Activated CD4-positive, alpha-beta T cell treated with anti-CD3 and anti-CD28 coated beads for 36 hours (primary cell): ENCODE results near the gene B4GALNT4. TPM values are rescaled to one million over a fixed set of nuclear protein-coding genes. Genes with fewer than 3 reads are reported as not detected.
A peak's percentile ranks its signal among the peaks of the same experiment; 100 is the strongest.
"Not testable (repeated sequence)": the region's sequence is repeated elsewhere in the genome, so short reads cannot be mapped to it uniquely, and the experiment has no call there.

Experiments used
- ATAC-seq: fragments of 200-7000 bp; cut with Tn5 transposase; one replicate; pipeline ENCODE4 v1.10.0; 2021; ENCODE audit warnings: mild to moderate bottlenecking, moderate library complexity
- CTCF ChIA-PET: fragments of 350-600 bp; sonication (Branson Sonifier 250); formaldehyde crosslinking; loops from one replicate; lab custom pipeline; 2021; ENCODE audit warnings: antibody characterized with exemption; lab: Charles Lee
- POLR2A ChIA-PET: fragments of 350-600 bp; sonication (Branson Sonifier 250); formaldehyde crosslinking; loops from one replicate; lab custom pipeline; 2021; ENCODE audit warnings: antibody characterized with exemption, inconsistent platforms; lab: Charles Lee
- DNase-seq: peaks from one replicate; pipeline ENCODE4 v3.0.0-alpha.2; 2020
- H3K27ac Mint-ChIP-seq: one replicate; pipeline ENCODE4 v1.8.0; 2021; ENCODE audit warnings: mixed read lengths
- H3K27me3 Mint-ChIP-seq: one replicate; pipeline ENCODE4 v1.8.0; 2021; ENCODE audit warnings: mixed read lengths
- H3K36me3 Mint-ChIP-seq: one replicate; pipeline ENCODE4 v1.8.0; 2021; ENCODE audit warnings: low read depth, mixed read lengths
- H3K4me1 Mint-ChIP-seq: one replicate; pipeline ENCODE4 v1.8.0; 2021; ENCODE audit warnings: mixed read lengths
- H3K4me3 Mint-ChIP-seq: one replicate; pipeline ENCODE4 v1.8.0; 2021; ENCODE audit warnings: mild to moderate bottlenecking, moderate library complexity, mixed read lengths
- H3K9me3 Mint-ChIP-seq: one replicate; pipeline ENCODE4 v1.8.0; 2021; ENCODE audit warnings: low read depth, mixed read lengths
- intact Hi-C, 2 experiments: fragments of 100-400 bp; cut with DNase I in 1 of 2; cut with micrococcal nuclease in 1 of 2; formaldehyde crosslinking; loops; one replicate each; pipeline versions ENCODE4 v1.14.2 to v1.15.1; 2022 to 2024; cut with DNase I, micrococcal nuclease
- total RNA-seq, 2 experiments: library from RNA; stranded (reverse); gene quantifications; one replicate each; pipeline ENCODE4 v1.2.3, GENCODE V29; 2021

B4GALNT4 gene
- total RNA-seq, 2 experiments from 2014 or later: 3.8 to 6.6 TPM

DNA sequence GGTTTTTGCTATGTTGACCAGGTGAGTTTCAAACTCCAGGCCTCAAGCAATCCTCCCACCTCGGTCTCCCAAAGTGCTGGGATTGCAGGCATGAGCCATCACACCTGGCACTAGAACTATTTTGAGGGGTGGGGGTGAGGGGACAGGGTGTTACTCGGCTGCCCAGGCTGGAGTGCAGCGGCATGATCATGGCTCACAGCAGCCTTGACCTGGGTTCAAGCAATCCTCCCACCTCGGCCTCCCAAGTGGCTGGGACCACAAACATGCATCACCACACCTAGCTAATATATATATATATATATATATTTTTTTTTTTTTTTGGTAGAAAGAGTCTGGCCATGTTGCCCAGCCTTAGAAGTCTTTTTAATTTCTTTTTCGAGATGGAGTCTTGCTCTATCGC is 31.6 kb upstream of the B4GALNT4 start:
- Mint-ChIP-seq H3K4me1 (peaks cover 37% of the 10 kb centered on the region), H3K27ac (no peak overlapping the region), H3K9me3 (no peaks in the 10 kb centered on the region), H3K4me3 (no peak overlapping the region), H3K36me3 (no peaks in the 10 kb centered on the region), H3K27me3 (no peaks in the 10 kb centered on the region)
- intact Hi-C loops: no loop called here
- POLR2A ChIA-PET: no interaction called here
- CTCF ChIA-PET: no interaction called here
- DNase-seq (no peak), ATAC-seq (no peak)

DNA sequence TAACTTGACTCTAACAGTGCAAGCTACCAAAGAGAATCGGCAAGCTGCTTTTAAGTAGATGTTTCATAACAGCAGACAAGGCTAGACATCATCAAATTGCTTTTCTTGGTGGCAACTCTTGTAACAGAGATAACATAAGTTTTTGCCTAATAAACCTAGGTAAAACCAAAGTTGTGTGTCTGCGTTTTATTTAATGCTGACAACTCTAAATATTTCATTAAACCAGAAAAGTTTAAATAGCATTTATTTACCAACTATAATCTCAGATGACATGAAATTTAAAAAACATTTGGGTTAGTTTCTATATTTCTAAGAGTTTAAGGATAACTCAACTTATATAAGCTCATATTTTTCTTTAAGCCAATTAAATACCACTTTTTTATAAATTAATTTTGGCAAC is 29.3 kb upstream of the B4GALNT4 start:
- no peak overlapping the region for H3K4me3 Mint-ChIP-seq
- ATAC-seq (no peak), DNase-seq (no peak)
- ChIA-PET CTCF (interaction anchor here (0.7 to 2.6 kb wide), 11 partner anchors 8 to 1049 kb away, joined by 3 to 18 read pairs (median 4); no protein-coding TSS in a partner anchor), POLR2A (interaction anchor here (0.6 to 0.7 kb wide), 2 partner anchors 11 to 15 kb away, joined by 3 read pairs; no protein-coding TSS in a partner anchor)
- H3K9me3 Mint-ChIP-seq: no peaks in the 10 kb centered on the region
- H3K4me1 Mint-ChIP-seq: peaks cover 34% of the 10 kb centered on the region
- no peak overlapping the region for H3K27ac Mint-ChIP-seq
- intact Hi-C loops: no loop called here
- H3K36me3 Mint-ChIP-seq: no peaks in the 10 kb centered on the region
- no peaks in the 10 kb centered on the region for H3K27me3 Mint-ChIP-seq

DNA sequence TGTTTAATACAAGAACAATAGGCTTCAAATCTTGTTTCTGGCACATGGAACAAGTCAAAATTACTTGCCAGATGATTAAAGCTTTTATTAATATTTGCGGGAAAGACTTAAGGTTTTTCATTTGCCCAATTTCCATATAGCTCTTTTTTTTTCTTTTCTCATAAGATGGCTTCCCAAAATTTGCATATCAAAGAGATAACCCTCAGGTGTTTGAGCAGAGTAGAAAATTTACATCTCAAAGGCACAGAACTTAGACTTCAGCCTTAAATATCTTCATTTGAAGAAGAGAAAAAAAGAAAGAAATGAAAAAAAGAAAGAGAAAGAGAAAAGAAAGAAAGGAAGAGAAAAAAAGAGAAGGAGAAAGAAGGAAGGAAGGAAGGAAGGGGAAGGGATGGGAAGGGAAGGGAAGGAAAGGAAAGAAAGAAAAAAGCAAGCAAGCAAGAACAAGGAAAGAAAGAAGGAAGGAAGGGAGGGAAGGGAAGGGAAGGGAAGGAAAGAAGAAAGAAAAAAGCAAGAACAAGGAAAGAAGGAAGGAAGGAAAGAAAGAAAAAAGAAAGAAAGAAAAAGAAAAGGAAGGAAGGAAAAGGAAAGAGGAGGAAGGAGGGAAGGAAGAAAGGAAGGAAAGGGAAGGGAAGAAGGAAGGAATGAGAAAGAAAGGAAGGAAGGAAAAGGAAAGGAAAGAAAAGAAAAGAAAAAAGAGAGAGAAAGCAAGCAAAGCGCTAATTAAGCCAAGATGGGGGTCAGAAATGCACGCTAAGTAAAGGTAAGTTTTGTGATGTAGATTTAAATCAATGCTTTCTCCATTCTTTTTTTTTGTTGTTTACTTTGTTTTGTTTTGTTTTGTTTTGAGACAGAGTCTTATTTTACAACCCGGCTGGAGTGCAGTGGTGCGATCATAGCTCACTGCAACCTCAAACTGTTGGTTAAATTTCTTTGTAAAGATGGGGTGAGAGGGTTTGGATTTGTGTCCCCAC is 28.5 kb upstream of the B4GALNT4 start:
- no peak overlapping the region for H3K27ac Mint-ChIP-seq

DNA sequence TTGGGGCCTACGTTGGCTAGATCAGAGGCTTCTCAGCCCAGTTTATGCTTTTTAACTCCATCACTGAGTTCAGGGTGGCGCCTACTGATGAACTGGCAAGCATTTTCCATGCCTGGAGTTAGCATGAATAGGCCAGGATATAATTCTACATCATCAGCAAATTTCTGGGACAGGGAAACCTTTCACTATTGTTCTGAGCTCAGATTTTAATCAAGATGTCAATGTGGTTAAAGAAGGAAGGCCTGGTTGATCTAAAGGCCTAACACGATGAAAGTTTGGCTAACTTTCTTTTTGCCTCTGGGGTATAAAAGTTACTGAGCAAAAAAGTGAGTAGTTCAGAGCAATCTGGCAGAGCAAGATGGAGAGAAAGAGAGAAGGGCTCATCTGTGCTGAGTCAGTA is 27.0 kb upstream of the B4GALNT4 start:
- Mint-ChIP-seq H3K9me3 (no peaks in the 10 kb centered on the region), H3K36me3 (no peaks in the 10 kb centered on the region), H3K4me3 (no peak overlapping the region), H3K27ac (peak overlapping the region; percentile 67), H3K27me3 (no peaks in the 10 kb centered on the region), H3K4me1 (peaks cover 19% of the 10 kb centered on the region)
- intact Hi-C loops: loop anchor here in 1 of 2 experiments (1.0 kb wide), 1 partner anchor 8 kb away; no protein-coding TSS in a partner anchor
- ATAC-seq (peak; percentile 42), DNase-seq (no peak)
- ChIA-PET POLR2A (interaction anchor here (0.7 to 1.0 kb wide), 3 partner anchors 13 to 81 kb away, joined by 3 read pairs; no protein-coding TSS in a partner anchor), CTCF (interaction anchor here (1.1 kb wide), 1 partner anchor 33 kb away, joined by 3 read pairs; no protein-coding TSS in a partner anchor)

More for the DNA sequence above, 28.5 kb upstream of the B4GALNT4 start:
- ATAC-seq (no peak), DNase-seq (no peak)
- Mint-ChIP-seq H3K4me1 (peaks cover 30% of the 10 kb centered on the region), H3K27me3 (no peaks in the 10 kb centered on the region), H3K36me3 (no peaks in the 10 kb centered on the region), H3K9me3 (no peaks in the 10 kb centered on the region), H3K4me3 (no peak overlapping the region)
- intact Hi-C loops: no loop called here
- POLR2A ChIA-PET: interaction anchor here (0.6 kb wide), 1 partner anchor 14 kb away, joined by 3 read pairs; no protein-coding TSS in a partner anchor
- CTCF ChIA-PET: interaction anchor here (0.8 to 2.6 kb wide), 7 partner anchors 8 to 90 kb away, joined by 3 to 18 read pairs (median 3); no protein-coding TSS in a partner anchor

DNA sequence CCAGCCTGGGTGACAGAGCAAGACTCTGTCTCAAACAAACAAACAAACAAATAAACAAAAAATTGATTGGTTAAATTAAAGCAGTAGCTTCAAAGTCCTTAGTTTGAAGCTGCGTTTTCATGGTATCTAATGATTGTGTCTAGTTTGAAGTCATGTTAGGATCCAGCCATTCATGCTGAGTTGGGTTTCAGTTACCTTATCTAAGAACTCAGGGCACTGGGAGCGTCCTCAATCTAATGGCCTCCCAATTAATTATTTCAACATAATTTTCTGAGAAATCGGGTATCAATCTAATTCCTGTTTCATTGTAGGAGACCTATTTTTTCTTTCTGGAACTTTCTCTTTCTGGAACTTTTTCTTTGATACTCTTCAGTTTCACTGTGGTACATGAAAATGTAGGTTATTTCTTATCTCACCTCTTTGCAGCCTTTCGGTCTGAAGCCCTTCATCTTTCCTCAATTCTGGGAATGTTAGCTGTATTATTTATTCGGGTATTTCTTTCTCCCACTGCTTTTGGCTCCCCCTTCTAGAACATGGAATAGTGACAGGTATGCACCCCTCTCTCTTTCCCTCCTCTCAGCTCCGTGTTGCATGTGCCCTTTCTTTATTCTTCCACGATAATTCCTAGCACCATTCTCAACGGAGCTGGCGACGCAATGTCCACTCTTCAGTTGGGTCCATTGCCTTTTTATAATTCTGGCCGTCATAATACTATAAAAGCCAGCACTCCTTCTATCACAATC is 24.3 kb upstream of the B4GALNT4 start:
- Mint-ChIP-seq H3K4me1 (peaks cover 19% of the 10 kb centered on the region), H3K9me3 (no peaks in the 10 kb centered on the region), H3K27me3 (no peaks in the 10 kb centered on the region), H3K4me3 (no peak overlapping the region), H3K36me3 (no peaks in the 10 kb centered on the region), H3K27ac (no peak overlapping the region)
- intact Hi-C loops: no loop called here
- CTCF ChIA-PET: interaction anchor here (0.7 to 1.5 kb wide), 4 partner anchors 15 to 127 kb away, joined by 3 to 4 read pairs (median 4); partner anchors contain the start of gene IFITM5
- DNase-seq (no peak), ATAC-seq (no peak)
- POLR2A ChIA-PET: no interaction called here

DNA sequence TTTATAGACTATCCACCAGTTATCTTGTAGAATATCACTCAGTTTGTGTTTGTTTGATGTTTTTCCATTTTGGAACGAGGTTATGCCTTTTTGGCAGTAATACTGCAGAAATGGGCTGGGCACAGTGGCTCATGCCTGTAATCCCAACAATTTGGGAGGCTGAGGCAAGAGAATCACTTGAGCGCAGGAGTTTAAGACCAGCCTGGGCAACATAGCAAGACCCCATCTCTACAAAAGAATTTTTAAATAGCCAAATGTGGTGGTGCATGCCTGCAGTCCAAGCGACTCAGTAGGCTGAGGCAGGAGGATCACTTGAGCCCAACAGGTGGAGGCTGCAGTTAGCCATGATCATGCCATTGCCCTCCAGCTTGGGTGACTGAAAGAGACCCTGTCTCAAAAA is 22.8 kb upstream of the B4GALNT4 start:
- CTCF ChIA-PET: no interaction called here
- DNase-seq (no peak), ATAC-seq (no peak)
- Mint-ChIP-seq H3K4me1 (peaks cover 21% of the 10 kb centered on the region), H3K36me3 (no peaks in the 10 kb centered on the region), H3K27me3 (no peaks in the 10 kb centered on the region), H3K9me3 (no peaks in the 10 kb centered on the region), H3K4me3 (no peak overlapping the region), H3K27ac (no peak overlapping the region)
- POLR2A ChIA-PET: no interaction called here
- intact Hi-C loops: no loop called here

DNA sequence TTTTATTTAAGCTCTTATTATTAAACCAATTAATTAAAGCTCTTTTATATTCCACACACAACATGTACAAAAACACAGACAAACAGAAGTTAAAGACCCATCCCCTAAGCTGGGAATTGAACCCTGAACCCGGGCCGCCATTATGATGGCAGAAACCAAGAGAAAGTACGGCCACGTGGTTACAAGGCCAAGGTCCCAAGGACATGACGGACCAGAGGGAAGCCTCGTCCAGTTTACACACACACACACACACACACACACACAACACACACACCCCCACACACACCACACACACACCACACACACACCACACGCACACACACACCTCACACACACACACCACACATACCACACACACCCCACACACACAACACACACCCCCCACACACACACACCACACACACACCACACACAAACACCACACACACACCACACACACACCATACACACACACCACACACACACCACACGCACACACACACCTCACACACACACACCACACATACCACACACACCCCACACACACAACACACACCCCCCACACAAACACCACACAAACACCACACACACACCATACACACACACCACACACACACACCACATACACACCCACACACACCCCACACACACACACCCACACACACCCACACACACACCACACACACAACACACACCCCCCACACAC is 19.9 kb upstream of the B4GALNT4 start:
- H3K36me3 Mint-ChIP-seq, POLR2A ChIA-PET, DNase-seq, H3K9me3 Mint-ChIP-seq, H3K4me3 Mint-ChIP-seq, intact Hi-C loops, ATAC-seq, H3K27ac Mint-ChIP-seq, H3K27me3 Mint-ChIP-seq: not testable (repeated sequence)
- CTCF ChIA-PET: interaction anchor here (0.8 to 2.3 kb wide), 4 partner anchors 10 to 66 kb away, joined by 3 to 18 read pairs (median 4); no protein-coding TSS in a partner anchor
- peaks cover 33% of the 10 kb centered on the region for H3K4me1 Mint-ChIP-seq

DNA sequence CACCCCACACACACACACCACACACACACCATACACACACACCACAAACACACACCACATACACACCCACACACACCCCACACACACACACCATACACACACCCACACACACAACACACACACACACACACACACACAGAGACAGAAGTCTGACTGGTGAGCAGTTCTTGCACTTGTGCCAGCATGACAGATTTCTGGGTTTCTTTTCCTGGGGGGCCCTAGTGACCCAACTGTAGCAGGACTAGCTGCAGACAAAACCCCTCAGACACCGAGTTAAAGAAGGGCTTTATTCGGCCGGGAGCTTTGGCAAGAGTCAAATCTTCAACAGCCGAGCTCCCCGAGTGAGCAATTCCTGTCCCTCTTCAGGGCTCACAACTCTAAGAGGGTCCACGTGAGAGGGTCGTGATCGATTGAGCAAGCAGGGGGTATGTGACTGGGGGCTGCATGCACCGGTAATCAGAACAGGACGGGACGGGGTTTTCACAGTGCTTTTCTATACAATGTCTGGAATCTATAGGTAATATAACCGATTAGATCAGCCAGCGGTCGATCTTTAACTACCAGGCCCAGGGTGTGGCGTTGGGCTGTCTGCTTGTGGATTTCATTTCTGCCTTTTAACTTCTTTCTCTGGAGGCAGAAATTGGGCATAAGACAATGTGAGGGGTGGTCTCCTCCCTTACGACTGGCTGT is 19.1 kb upstream of the B4GALNT4 start:
- intact Hi-C loops: loop anchor here in 1 of 2 experiments (1.0 kb wide), 1 partner anchor 8 kb away; no protein-coding TSS in a partner anchor
- ATAC-seq, H3K27ac Mint-ChIP-seq, CTCF ChIA-PET, DNase-seq, H3K4me3 Mint-ChIP-seq, H3K36me3 Mint-ChIP-seq, H3K9me3 Mint-ChIP-seq, H3K27me3 Mint-ChIP-seq, POLR2A ChIA-PET: not testable (repeated sequence)
- H3K4me1 Mint-ChIP-seq: peaks cover 39% of the 10 kb centered on the region

DNA sequence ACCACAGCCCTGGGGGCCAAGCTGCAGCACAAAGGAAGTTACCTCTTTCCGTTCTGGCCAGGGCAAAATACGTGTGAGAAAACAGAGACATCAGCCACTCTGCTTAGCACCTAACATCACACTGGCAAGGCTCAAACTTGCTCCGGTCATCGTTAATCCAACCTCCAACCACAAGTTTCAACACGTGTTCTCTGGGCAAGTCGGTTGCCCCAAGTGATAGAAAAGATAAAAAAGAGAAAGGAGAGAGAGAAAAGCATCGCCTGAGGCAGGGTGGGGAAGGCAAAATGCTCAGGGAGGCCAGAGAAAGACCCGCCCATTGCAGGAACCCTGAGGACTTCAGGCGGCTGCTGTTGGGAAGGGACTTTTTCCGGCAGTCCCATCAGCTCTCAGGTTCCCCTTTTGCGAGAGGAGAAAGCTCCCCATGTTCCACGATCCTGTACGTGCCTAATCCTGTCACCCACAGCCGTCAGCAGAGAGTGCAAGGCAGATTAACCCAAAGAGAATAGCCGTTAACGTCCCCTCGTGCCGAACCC is 18.5 kb upstream of the B4GALNT4 start:
- H3K27me3 Mint-ChIP-seq: no peaks in the 10 kb centered on the region
- POLR2A ChIA-PET: no interaction called here
- no peak overlapping the region for H3K4me3 Mint-ChIP-seq
- no peaks in the 10 kb centered on the region for H3K36me3 Mint-ChIP-seq
- DNase-seq: no peak
- peak overlapping the region; percentile 16 for H3K27ac Mint-ChIP-seq
- ATAC-seq: no peak
- intact Hi-C loops: loop anchor here in 1 of 2 experiments (1.0 kb wide), 1 partner anchor 8 kb away; no protein-coding TSS in a partner anchor
- CTCF ChIA-PET: no interaction called here
- H3K9me3 Mint-ChIP-seq: no peaks in the 10 kb centered on the region
- peaks cover 41% of the 10 kb centered on the region for H3K4me1 Mint-ChIP-seq

DNA sequence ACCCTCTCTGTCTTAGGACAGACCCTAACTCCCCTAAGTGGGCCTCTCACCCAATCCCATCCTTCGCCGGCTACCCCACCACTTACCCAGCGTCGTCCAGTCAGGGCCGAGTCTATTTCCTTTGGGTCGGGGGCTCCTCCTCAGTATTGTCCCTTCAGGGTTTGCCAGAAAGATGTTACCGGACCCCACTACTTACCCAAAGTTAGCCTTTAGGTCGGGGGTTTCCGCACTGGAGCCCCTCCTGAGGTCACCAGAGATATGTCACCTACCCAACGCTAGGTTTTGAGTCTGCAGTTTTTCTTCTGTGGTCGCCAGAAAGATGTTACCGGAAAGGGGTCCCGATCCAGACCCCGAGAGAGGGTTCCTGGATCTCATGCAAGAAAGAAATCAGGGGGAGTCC is 17.9 kb upstream of the B4GALNT4 start:
- H3K27me3 Mint-ChIP-seq: no peaks in the 10 kb centered on the region
- no peaks in the 10 kb centered on the region for H3K36me3 Mint-ChIP-seq
- DNase-seq (no peak), ATAC-seq (no peak)
- H3K4me1 Mint-ChIP-seq: peaks cover 41% of the 10 kb centered on the region
- no peak overlapping the region for H3K27ac Mint-ChIP-seq
- no peaks in the 10 kb centered on the region for H3K9me3 Mint-ChIP-seq
- ChIA-PET POLR2A (no interaction called here), CTCF (no interaction called here)
- H3K4me3 Mint-ChIP-seq: no peak overlapping the region
- intact Hi-C loops: no loop called here
